NB4 (cell line): ENCODE measurements around the gene SPATA20.

Source experiments
- POLR2A ChIP-seq: IDR thresholded peaks from 2 replicates; pipeline ENCODE4 v1.6.1; 2011; ENCODE audit warnings: mild to moderate bottlenecking; ENCODE audit not compliant: insufficient read length; ENCODE audit errors: extremely low read depth
- TF ChIP-seq, protein P1 (sequence below): IDR thresholded peaks from one replicate; pipeline ENCODE4 v1.5.1; 2012; ENCODE audit warnings: low read depth, low read length
- TF ChIP-seq, protein P2 (sequence below): IDR thresholded peaks from 2 replicates; pipeline ENCODE4 v1.6.1; 2011; ENCODE audit warnings: low read depth, low read length

DNA sequence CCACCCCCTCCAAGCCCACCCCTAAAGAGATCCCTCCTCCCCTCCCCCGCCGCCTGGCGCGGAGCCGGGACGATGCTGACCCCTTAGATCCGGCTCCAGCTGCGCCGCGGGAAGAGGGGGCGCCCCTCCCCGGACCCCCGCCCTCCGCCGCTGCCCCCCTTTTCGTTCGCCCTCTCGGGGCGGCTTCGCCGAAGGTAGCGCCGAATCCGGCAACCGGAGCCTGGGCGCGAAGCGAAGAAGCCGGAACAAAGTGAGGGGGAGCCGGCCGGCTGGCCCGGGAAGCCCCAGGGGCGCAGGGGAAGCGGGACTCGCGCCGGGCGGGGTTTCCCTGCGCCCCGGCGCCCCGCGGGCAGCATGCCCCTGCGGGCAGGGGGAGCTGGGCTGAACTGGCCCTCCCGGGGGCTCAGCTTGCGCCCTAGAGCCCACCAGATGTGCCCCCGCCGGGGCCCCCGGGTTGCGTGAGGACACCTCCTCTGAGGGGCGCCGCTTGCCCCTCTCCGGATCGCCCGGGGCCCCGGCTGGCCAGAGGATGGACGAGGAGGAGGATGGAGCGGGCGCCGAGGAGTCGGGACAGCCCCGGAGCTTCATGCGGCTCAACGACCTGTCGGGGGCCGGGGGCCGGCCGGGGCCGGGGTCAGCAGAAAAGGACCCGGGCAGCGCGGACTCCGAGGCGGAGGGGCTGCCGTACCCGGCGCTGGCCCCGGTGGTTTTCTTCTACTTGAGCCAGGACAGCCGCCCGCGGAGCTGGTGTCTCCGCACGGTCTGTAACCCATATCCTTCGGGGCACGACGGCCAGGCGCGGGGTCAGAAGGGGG, 14.2 kb downstream of the SPATA20 start:
- TF ChIP-seq, protein P1, sequence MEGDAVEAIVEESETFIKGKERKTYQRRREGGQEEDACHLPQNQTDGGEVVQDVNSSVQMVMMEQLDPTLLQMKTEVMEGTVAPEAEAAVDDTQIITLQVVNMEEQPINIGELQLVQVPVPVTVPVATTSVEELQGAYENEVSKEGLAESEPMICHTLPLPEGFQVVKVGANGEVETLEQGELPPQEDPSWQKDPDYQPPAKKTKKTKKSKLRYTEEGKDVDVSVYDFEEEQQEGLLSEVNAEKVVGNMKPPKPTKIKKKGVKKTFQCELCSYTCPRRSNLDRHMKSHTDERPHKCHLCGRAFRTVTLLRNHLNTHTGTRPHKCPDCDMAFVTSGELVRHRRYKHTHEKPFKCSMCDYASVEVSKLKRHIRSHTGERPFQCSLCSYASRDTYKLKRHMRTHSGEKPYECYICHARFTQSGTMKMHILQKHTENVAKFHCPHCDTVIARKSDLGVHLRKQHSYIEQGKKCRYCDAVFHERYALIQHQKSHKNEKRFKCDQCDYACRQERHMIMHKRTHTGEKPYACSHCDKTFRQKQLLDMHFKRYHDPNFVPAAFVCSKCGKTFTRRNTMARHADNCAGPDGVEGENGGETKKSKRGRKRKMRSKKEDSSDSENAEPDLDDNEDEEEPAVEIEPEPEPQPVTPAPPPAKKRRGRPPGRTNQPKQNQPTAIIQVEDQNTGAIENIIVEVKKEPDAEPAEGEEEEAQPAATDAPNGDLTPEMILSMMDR: no peak
- TF ChIP-seq, protein P2, sequence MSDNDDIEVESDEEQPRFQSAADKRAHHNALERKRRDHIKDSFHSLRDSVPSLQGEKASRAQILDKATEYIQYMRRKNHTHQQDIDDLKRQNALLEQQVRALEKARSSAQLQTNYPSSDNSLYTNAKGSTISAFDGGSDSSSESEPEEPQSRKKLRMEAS: no peak
- no peak for TF ChIP-seq POLR2A
